ENCODE results near the gene LARGE1.

Gene LARGE1

DNA sequence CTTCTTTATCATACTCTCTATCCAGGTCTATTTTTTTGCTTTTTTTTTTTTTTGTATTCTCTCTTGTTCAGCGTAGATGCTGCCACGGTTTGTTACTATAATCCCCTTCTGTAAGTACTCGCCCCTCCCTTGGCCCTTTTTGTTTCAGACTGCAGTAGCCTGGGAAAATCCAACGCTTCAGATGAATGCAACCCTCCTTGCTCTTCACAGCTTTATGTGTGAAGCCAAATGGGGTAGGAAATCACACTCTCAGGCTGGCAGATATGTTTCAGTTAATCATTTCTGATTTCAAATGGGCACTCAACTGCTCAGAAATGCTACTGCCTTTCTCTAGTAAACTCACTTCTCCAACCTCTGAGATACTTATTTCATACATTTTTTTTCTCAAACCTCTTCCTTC lies 149.1 kb downstream of the LARGE1 start:
- DNase-seq = no peak

DNA sequence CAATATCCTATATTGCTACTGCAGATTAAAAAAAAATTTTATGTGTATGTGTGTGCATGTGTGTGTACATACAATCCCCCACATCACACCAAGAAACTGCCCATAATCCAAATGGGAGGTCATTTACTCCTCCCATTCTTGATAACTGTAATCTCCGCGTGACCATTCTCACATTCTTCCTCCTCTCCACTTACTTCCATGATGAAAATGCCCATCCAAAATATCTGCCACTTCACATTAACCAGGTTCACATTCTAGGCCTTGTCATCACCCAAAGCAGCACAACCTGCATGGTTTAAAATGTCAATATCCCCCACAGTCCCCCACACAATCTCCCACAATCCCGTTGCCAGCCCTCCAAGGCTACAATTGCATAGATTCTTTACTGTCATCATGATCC lies 149.6 kb downstream of the LARGE1 start:
- no peak for DNase-seq

GRCh38 chr22:33766091-33766490 lies 154.2 kb downstream of the LARGE1 start:
- no peak for DNase-seq

DNA sequence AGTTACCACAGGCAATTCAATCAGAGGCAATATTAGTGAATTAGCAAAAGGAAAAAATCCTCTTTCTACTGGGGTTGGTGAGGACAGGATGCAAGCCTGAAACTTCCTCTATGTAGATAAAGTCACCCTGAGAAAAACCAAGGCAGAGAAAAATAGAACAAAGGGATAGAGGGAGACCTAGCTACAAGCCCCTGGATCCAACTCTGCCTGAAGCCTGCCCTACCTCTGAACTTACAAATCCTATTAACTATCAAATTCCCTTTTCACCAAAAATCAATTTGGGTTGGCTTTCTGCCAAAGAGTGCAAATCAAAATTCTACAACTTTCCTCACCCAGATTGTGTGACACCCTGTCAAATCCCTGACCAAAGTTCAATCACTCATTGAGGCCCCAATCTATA lies 161.3 kb downstream of the LARGE1 start:
- no peak for DNase-seq

DNA sequence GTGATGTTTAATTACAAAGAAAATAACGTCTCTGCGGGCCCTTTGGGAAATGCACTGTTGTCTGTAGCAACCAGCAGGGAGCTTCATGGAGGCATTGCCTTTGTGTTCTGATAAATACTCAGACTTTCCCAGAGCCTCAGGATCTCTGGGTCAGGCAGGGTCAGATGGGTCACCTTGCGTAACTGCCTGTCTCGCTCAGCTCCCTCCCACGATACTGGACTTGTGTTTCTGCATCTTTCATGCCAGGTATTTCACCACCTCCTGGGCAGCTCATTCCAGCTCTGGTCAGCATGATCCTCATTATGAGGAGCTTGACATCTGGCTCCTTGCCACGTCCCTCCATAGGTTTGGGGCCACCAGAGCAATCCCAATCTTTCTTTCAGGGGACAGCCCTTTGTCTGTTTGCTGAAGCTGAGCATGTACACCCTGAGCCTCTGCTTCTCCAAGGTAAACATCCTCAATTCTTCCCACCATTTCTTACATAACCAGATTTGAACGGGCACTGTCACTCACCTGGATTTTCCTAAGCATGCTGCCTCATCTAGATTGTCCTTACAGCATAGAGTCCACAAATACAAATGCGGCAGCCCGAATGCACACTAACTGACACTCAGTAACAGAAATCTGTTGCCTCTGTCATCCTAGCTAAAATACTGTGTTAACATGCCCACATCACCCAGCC lies 162.3 kb downstream of the LARGE1 start:
- DNase-seq = no peak

GRCh38 chr22:33757041-33757801 lies 163.1 kb downstream of the LARGE1 start:
- DNase-seq = no peak

DNA sequence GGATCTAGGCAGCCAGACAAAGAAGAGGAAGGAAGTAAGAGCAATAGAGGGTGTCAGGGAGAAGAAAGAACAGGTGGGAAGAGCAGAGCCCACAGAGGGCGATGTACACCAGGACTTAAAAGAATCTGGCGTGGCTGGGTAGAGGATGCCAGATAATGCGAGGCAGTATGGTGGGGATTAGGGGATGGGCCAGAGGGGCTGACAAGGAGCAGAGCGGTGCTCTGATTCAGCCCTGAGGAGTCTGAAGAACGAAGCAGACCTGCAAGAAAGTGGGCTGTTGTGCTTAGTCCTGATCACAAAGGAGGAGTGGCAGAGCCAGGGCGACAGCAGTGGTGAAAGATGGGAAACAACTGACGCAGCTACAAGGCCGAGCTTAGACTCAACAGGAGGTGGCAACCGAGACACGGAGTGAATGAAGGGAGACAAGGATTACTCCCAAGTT lies 163.7 kb downstream of the LARGE1 start:
- DNase-seq = no peak

- no peak for DNase-seq
These were observed 171.6 kb downstream of the LARGE1 start for GRCh38 chr22:33748714-33749113.

DNA sequence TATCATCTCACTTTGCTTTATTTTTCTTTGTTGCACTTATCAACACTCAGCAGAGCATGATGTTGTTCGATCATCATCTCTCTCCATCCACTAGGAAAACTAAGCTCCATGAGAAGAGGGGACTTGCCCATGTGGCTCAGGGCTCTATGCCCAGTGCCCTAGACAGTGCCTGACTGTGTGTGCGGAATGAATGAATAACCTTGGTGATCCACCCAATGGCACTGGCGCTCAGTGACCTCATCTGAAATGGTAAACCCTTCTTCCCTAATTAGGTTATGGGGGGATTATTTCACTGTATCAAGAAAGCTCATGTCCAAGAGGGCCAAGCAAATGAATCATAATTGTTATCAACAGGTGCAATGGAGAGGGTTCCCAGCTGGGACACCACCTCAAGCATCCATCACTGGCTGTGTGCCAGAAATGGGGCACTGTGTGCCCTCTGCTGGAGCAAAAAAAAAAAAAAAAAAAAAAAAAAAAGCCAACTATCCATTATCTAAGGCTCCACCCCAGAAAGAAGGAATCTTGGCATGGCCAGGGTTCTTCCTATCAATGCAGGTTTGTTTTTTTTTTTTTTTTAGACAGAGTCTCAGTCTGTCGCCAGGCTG lies 172.6 kb downstream of the LARGE1 start:
- no peak for DNase-seq

GRCh38 chr22:33747029-33747428 lies 173.2 kb downstream of the LARGE1 start:
- DNase-seq = no peak

- DNase-seq = no peak
These were observed 173.8 kb downstream of the LARGE1 start for GRCh38 chr22:33746501-33746928.

DNA sequence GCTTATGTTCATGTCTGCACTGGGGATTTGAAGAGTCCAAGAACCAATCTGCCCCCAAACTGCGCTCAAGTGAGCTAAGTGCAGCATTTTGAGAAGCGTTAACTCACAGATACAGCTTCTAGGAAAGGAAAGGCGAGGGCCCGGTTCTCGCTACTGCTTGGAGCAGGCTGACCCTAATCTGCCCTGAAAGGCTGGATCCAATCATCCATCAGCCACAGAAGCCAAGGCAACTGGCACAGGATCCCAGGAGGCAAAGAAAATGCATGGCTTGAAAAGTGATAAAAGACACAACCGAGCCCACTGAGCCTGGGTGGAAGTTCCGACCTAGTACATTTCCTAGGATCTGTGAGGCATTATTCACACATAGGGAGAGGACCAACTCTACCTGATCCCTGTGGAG lies 174.8 kb downstream of the LARGE1 start:
- no peak for DNase-seq

DNA sequence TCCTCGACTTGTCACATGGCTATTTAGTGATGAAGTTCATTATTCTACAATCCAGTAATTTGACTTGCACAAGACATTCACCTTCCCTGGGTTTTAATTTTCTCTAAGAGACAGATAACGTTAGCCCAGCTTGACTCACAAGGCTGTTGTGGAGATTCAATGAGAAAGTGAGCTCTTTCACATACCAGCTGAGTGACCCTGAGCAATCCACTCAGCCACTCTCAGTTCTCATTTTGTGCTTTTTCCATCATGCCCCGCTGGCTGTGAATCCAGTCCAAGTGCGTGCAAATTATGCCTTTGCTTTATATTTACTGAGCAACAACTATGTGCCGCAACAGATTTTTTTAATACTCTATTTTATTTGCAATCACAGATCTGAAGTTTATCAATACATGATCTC lies 176.5 kb downstream of the LARGE1 start:
- DNase-seq = no peak

DNA sequence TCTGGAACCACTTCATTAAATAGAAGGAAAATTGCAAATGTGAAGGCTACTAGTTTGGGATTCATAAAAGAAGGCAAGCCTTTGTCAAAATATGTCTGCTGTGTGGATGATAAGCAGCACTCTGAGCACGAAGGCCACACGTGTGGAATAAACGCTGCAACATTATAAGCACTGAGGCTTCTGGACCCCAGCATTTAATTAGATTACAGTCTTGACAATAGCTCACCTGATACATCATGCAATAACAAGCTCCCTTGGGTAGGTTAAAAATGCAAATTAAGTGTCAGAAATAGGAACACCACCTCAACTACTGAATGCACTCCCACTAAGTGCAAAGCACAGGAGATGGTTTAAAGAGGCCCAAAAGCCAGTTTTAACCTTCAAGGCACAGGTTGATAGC lies 179.3 kb downstream of the LARGE1 start:
- no peak for DNase-seq

- DNase-seq = no peak
These were observed 180.8 kb downstream of the LARGE1 start for GRCh38 chr22:33739516-33739915.

- no peak for DNase-seq
These were observed 182.6 kb downstream of the LARGE1 start for GRCh38 chr22:33737662-33738061.

GRCh38 chr22:33735978-33736377 lies 184.3 kb downstream of the LARGE1 start:
- no peak for DNase-seq

GRCh38 chr22:33728847-33729246 lies 191.4 kb downstream of the LARGE1 start:
- DNase-seq = no peak

DNA sequence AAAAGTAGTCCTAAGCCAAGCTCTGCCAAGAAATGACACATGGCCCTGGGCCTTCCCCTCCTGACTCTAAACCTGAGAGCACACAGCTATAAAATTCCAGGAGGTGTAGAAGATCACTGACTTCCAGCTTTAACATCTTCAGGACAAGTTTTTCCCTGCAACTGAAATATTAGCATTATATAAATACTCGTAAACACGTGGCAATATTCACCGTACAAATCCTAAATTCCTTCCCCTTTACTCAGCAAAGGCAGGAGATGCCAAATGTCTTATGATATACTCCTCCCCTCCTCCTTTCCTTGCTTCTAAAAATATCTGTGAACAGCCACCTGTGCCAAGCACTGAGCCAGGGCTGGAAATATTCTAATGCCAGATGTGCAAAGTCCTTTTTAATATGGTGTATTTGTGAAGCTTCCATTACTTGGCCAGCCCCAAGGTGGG lies 194.0 kb downstream of the LARGE1 start:
- no peak for DNase-seq

GRCh38 chr22:33723915-33724314 lies 196.4 kb downstream of the LARGE1 start:
- no peak for DNase-seq

- no peak for DNase-seq
These were observed 197.5 kb downstream of the LARGE1 start for GRCh38 chr22:33722816-33723215.

DNA sequence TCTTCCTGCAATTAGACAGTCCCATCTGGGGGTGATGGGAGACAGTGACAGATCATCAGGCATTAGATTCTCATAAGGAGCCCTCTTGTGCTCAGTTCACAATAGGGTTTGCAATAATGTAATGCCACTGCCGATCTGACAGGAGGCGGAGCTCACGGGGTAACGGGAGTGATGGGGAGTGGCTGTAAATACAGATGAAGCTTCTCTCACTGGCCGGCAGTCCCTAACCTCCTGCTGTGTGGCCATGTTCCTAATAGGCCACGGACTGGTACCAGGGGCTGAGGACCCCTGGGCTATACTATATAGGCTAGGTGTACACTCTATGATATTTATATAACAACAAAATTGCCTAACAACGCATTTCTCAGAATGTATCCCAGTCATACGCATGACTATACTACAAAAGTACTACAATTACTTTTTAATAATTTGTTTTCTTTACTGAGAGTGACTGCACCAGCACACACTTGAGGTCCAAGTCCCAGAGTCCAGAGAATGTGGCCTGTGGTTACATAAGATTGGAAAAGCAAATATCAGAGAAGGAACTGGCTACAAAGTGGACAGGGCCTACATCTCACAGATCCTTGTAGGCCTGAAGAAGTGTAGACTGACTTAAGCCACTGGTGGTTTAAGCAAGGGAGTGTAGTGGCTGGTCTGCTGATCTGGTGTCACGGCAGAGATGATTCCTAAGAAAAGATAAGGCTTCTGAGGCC lies 200.0 kb downstream of the LARGE1 start:
- no peak for DNase-seq

DNA sequence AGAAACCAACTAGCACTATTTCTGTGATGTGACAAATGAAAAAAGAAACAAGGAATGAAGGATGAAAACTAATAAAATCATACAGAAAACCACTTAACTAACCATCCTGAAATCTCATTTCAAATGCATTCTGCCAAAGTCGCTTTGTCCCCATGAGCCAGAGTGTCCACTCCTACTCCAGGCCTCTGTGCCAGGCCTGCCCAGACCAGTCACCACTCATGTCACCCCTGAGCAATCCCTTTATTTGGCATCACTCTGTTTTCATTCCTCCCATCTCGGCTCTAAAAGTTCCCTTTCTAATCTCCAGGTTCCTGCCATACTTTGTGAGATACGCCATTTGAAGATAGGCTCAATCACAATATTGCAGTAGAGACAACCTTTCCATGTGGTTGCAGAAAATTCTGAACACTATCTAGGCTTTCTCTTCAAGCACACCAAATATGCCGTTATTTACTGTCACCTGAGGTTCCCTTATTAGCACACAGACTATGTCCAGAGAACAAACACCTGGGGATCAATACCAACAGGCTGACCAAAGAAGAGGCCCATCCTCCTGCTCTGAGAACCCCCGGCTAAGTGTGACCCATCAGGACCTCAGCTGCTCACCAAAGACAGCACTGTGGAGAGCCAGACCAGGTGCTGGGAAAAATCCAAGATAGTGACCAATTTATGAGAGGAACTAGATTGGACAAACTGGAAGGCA lies 202.4 kb downstream of the LARGE1 start:
- no peak for DNase-seq

Measured in NCI-H446 treated with DMSO at 0.1 percent for 48 hours (cell line).